ENCODE measurements around the gene RASGEF1C. TPM values are rescaled to one million over a fixed set of nuclear protein-coding genes. Genes with fewer than 3 reads are reported as not detected.

Gene RASGEF1C
- total RNA-seq, 6 experiments from 2014 or later: 0.64 TPM; not detected in 5

GRCh38 chr5:180098991-180099732 is 109.8 kb downstream of the RASGEF1C start:
- Histone ChIP-seq H3K36me3 (no peaks in the 10 kb centered on the region), H3K27me3 (no peaks in the 10 kb centered on the region), H3K4me1 (no peaks in the 10 kb centered on the region), H3K27ac (no peak overlapping the region), H3K9me3 (no peaks in the 10 kb centered on the region), H3K4me3 (no peak overlapping the region)
- TF ChIP-seq CTCF (IDR thresholded peaks at IDR 0.05): no peak
- no peak for TF ChIP-seq POLR2A (IDR thresholded peaks at IDR 0.05)
- WGBS (ENCODE audit: insufficient coverage, low coverage, low lambda C conversion rate, missing lambda C conversion rate): no CpG with 5 or more reads among the region's 18 CpGs
- DNase-seq: no peak
- peak in 2 of 4 donors; percentile 5 to 6 for ATAC-seq
- intact Hi-C loops (cut with DNase I): no loop called here

- no peaks in the 10 kb centered on the region for H3K9me3 ChIP-seq
- intact Hi-C loops (cut with DNase I): no loop called here
- H3K4me3 ChIP-seq: no peak overlapping the region
- WGBS (ENCODE audit: insufficient coverage, low coverage, low lambda C conversion rate, missing lambda C conversion rate): no CpG with 5 or more reads among the region's 8 CpGs
- H3K27me3 ChIP-seq: no peaks in the 10 kb centered on the region
- no peaks in the 10 kb centered on the region for H3K4me1 ChIP-seq
- ATAC-seq (no peak), DNase-seq (no peak)
- H3K27ac ChIP-seq: no peak overlapping the region
- no peak for TF ChIP-seq POLR2A (IDR thresholded peaks at IDR 0.05)
- TF ChIP-seq CTCF (IDR thresholded peaks at IDR 0.05): no peak
- H3K36me3 ChIP-seq: no peaks in the 10 kb centered on the region
Measured at GRCh38 chr5:180098526-180098925, 110.5 kb downstream of the RASGEF1C start.

DNA sequence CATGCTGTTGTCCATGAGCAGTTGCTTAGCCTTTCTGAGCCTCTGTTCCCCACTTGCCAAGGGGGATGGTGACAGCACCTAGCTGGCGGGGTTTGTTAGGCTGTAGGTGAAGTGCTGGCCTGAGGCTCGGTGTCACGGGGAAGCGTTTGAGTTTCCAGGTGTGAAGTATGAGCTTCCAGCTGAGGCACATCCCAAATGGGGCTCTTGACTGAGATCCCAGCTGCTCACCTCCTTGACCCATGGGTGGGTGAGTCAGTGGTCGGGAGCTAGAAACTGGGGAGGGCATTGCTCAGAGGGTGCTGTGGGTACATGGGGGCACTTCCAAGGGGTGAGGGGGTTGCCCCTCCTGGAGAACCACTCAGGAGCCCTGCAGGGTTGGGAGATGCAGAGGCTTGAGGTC is 111.1 kb downstream of the RASGEF1C start:
- DNase-seq: no peak
- intact Hi-C loops (cut with DNase I): no loop called here
- TF ChIP-seq CTCF (IDR thresholded peaks at IDR 0.05) (no peak), POLR2A (IDR thresholded peaks at IDR 0.05) (no peak)

DNA sequence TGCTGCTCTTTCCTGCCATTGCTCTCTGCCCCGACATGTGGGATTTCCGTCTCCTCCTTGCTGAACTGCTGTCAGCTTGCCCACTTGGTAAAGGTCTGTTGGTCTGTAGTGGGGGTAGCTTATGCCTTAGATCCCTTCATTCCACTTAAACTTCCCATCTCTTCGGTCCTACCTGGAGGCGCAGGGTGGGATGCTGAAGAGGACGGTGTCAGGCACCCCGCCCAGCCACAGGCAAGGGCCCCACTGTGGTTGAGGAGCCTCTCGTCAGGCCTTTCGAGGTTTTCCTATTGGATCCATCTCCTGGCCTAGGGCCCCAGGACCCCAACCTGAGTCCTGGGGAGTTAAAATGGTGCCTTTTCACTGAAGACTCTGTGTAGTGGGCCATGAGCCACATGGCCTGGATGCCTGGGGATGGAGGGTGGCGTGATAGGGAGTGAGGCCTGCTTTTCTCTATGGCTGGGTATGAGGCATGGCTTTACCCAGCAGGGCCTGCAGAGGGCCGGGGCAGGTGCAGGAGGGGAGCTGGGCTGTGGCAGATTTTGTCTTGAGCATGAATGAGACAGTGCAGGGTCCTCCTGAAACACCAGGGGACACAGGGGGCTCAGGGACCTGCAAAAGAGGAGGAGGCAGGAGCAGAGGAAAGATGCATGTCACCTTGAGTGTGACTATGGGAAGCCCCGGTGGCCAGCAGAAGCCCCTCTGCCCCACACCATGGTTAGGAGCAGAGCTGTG is 111.7 kb downstream of the RASGEF1C start:
- 85% methylated on average over 5 of the region's 11 CpGs for WGBS (ENCODE audit: insufficient coverage, low coverage, low lambda C conversion rate, missing lambda C conversion rate)
- Histone ChIP-seq H3K4me3 (no peak overlapping the region), H3K36me3 (no peaks in the 10 kb centered on the region), H3K9me3 (no peaks in the 10 kb centered on the region), H3K27me3 (no peaks in the 10 kb centered on the region), H3K4me1 (no peaks in the 10 kb centered on the region), H3K27ac (no peak overlapping the region)
- TF ChIP-seq POLR2A (IDR thresholded peaks at IDR 0.05): no peak
- TF ChIP-seq CTCF (IDR thresholded peaks at IDR 0.05): no peak
- ATAC-seq: no peak
- no peak for DNase-seq
- intact Hi-C loops (cut with DNase I): no loop called here

More for the DNA sequence above, 111.1 kb downstream of the RASGEF1C start:
- Histone ChIP-seq H3K4me1 (no peaks in the 10 kb centered on the region), H3K36me3 (no peaks in the 10 kb centered on the region), H3K4me3 (no peak overlapping the region), H3K27me3 (no peaks in the 10 kb centered on the region), H3K27ac (no peak overlapping the region), H3K9me3 (no peaks in the 10 kb centered on the region)
- WGBS (ENCODE audit: insufficient coverage, low coverage, low lambda C conversion rate, missing lambda C conversion rate): 73% methylated on average over 3 of the region's 5 CpGs
- no peak for ATAC-seq
